GM19035 (cell line): Measurements from ENCODE around the gene TAF11L13.

ENCODE experiments used
- ATAC-seq: cut with Tn5 transposase; IDR thresholded peaks from one replicate; pipeline ENCODE4 v1.9.1; 2021; ENCODE audit not compliant: unreplicated experiment

TAF11L13 gene

DNA sequence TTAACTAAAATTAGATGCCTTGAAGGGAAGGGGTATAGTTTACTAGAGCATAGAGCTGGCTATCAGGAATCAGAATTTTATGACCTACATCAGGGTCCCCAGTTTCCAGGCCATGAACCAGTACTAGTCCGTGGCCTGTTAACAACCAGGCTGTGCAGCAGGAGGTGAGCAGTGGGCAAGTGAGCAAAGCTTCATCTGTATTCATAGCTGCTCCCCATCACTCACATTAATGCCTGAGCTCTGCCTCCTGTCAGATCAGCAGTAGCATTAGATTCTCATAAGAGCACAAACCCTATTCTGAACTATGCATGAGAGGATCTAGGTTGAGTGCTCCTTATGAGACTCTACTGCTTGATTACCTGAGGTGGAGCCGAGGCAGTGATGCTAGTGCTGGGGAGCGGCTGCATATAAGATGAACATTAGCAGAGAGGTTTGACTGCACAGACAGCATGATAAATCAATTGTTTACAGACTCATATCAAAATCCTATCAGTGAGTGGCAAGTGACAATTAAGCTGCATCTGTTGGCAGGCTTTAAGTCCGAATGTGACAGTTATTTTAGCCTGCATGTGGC is 47.0 kb downstream of the TAF11L13 start:
- ATAC-seq = no peak

DNA sequence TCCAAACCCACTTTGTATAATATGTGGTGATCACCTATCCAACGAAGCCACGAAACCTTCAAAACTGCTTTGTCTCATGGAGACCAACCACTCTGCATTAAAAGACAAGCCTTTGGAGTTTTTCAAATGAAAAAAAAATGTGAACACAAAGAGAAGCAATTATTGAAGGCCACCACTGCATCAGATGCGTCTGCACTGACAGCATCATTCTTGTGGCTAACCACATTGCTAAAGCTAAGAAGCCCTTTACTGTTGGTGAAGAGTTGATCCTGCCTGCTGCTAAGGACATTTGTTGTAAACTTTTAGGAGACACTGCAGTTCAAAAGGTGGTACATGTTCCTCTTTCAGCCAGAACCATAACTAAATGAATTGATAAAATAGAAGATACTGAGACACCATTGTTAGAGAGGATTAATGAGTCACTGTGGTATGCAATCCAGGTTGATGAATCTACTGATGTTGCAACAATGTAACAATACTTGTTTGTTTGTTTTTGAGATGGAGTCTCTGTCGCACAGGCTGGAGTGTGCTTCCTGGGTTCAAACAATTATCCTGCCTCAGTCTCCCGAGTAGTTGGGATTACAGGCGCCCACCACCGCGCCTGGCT is 47.8 kb downstream of the TAF11L13 start:
- no peak for ATAC-seq

DNA sequence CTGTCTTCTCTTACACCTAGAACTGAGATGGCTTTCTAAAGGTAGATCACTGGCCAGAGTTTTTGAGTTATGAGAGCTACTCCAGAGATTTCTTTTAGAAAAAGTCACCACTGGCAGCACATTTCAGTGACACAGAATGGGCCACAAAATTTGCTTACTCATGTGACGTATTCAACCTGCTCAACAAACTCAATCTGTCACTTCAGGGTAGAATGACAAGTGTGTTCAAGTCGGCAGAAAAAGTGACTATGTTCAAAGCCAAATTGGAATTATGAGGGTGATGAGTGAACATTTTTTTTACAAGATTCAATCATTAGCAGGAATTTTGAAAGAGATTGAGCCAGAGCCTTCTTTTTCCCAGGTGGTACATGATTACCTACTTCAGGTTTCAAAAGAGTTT is 48.8 kb downstream of the TAF11L13 start:
- no peak for ATAC-seq
